ENCODE measurements around the gene TELO2.
A peak's percentile ranks its signal among the peaks of the same experiment; 100 is the strongest.

Gene TELO2

DNA sequence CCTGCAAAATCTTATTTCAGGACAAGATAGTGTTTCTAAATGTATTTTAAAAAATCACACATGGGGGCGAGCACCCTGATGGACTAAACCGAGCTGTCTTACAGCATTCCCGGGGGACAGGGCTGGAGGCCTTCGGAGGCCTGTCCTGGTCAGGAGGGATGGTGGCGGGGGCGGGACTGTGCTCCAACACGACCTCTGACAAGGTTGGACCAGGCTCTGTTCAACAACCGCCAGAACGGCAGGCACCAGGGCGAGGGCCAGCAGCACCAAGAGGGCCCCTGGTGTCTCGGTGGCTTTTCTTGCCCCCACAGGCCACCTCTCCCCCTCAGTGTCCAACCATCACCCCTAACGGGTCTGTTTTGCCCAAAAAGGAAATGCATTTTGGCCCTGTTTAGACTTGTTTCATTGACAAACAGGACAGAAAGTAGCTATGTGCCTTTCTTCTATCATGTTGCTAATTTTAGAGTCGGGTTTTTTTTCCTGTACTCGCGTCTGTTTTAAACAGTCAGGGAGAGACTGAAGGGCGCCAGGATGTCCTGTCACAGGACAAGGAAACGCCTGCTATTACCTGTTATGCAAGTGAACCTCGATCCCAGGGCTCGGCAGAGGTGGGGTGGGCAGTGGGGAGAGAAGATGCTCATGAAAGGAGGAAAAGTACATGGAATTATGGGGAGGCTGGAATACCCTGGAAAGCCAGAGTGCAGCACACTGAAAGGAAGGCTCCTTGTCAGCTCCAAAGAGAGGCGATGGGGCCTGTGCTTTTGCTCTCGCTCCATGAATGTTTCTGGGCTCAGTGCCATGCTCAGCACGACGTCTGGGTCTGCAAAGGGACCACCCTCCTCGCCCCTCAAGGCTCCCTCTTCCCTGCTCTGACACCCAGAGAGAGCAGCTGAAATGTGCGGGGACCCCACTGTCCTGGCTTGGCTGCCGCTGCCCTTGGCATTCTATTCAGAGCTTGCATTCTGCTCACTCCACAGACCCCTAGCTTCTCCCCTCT, 52.2 kb downstream of the TELO2 start:
- H3K4me1 Mint-ChIP-seq (ENCODE audit: low read depth), result peaks cover 35% of the 10 kb centered on the region
- peak overlapping the region; percentile 87 for H3K27ac Mint-ChIP-seq
- H3K36me3 Mint-ChIP-seq (ENCODE audit: low read depth), result no peaks in the 10 kb centered on the region
- peaks cover 2% of the 10 kb centered on the region for H3K27me3 Mint-ChIP-seq
- intact Hi-C loops (cut with micrococcal nuclease), result no loop called here
- H3K9me3 Mint-ChIP-seq, result no peaks in the 10 kb centered on the region
- H3K4me3 Mint-ChIP-seq, result no peak overlapping the region

DNA sequence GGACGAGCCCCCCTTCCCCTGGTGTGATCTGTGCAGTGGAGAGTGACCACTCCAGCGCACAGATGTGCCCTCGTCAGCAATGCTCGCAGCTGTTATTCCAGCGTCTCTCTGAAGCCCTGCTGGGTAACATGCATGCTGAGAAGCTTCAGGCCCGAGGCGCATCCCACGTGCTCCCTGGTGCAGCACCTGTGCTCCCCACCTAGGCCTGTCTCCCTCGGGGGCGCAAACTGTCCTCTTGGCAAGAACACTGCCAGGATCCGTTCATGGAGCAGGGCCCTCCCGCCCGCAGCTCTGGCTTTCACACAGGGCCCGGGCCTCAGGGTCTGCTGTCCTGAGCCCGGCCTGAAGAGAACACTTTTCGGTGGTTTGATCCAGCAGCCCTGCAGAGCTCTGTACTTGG, 53.3 kb downstream of the TELO2 start:
- Mint-ChIP-seq H3K9me3 (no peaks in the 10 kb centered on the region), H3K4me1 (ENCODE audit: low read depth) (peaks cover 35% of the 10 kb centered on the region), H3K4me3 (no peak overlapping the region), H3K36me3 (ENCODE audit: low read depth) (no peaks in the 10 kb centered on the region), H3K27ac (no peak overlapping the region), H3K27me3 (no peaks in the 10 kb centered on the region)
- intact Hi-C loops (cut with micrococcal nuclease), result no loop called here

GRCh38 chr16:1548233-1548632, 55.1 kb downstream of the TELO2 start:
- Mint-ChIP-seq H3K4me1 (ENCODE audit: low read depth) (peaks cover 19% of the 10 kb centered on the region), H3K4me3 (no peak overlapping the region), H3K36me3 (ENCODE audit: low read depth) (no peaks in the 10 kb centered on the region), H3K9me3 (no peaks in the 10 kb centered on the region), H3K27ac (no peak overlapping the region), H3K27me3 (no peaks in the 10 kb centered on the region)
- intact Hi-C loops (cut with micrococcal nuclease), result no loop called here

DNA sequence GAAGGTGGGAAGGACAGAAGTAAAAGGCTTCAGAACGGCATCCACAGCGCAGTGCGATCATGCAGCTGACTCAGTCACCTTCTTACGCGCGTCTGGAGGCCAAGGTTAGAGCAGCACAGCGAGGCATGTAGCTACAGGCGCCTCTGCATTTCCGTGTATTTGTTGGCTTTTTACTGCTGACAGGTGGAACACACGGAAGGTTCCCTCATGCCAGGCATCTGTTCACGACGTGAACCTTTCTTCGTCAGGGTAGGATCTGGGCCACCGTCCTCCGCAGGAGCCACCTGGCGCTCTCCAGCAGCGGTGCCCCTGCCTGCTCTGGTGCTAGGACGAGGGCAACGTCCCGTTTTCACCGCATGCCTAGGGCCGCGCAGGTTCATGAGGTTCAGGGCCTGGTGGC, 55.6 kb downstream of the TELO2 start:
- Mint-ChIP-seq H3K4me3 (no peak overlapping the region), H3K27me3 (no peaks in the 10 kb centered on the region), H3K4me1 (ENCODE audit: low read depth) (peaks cover 14% of the 10 kb centered on the region), H3K27ac (no peak overlapping the region), H3K36me3 (ENCODE audit: low read depth) (no peaks in the 10 kb centered on the region), H3K9me3 (no peaks in the 10 kb centered on the region)
- intact Hi-C loops (cut with micrococcal nuclease), result no loop called here

DNA sequence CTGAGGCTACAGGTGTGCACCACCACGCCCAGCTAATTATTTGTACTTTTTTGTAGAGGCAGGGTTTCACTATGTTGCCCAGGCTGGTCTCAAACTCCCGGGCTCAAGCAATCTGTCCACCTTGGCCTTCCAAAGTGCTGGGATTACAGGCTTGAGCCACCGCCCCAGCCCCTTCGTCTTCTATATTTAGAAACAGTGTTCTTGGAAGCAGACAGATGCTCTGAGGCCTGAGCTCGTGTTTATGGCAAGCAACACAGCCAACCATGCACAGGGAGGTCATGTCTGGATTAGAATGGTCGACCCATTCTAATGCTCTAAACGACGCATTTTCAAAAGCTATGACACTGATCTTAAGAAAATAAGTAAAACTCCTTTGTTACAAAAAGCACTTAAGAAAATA, 56.9 kb downstream of the TELO2 start:
- Mint-ChIP-seq H3K4me3 (no peak overlapping the region), H3K4me1 (ENCODE audit: low read depth) (peaks cover 10% of the 10 kb centered on the region), H3K27me3 (no peaks in the 10 kb centered on the region), H3K27ac (no peak overlapping the region), H3K9me3 (no peaks in the 10 kb centered on the region), H3K36me3 (ENCODE audit: low read depth) (no peaks in the 10 kb centered on the region)
- intact Hi-C loops (cut with micrococcal nuclease), result no loop called here

GRCh38 chr16:1550696-1551095, 57.5 kb downstream of the TELO2 start:
- Mint-ChIP-seq H3K4me3 (no peak overlapping the region), H3K36me3 (ENCODE audit: low read depth) (no peaks in the 10 kb centered on the region), H3K4me1 (ENCODE audit: low read depth) (peaks cover 4% of the 10 kb centered on the region), H3K27ac (no peak overlapping the region), H3K27me3 (no peaks in the 10 kb centered on the region), H3K9me3 (no peaks in the 10 kb centered on the region)
- intact Hi-C loops (cut with micrococcal nuclease), result no loop called here

- H3K36me3 Mint-ChIP-seq (ENCODE audit: low read depth), result no peaks in the 10 kb centered on the region
- intact Hi-C loops (cut with micrococcal nuclease), result no loop called here
- no peaks in the 10 kb centered on the region for H3K27me3 Mint-ChIP-seq
- no peak overlapping the region for H3K4me3 Mint-ChIP-seq
- H3K27ac Mint-ChIP-seq, result no peak overlapping the region
- no peaks in the 10 kb centered on the region for H3K4me1 Mint-ChIP-seq (ENCODE audit: low read depth)
- H3K9me3 Mint-ChIP-seq, result no peaks in the 10 kb centered on the region
These were observed 58.0 kb downstream of the TELO2 start for GRCh38 chr16:1551166-1551565.

- no peaks in the 10 kb centered on the region for H3K4me1 Mint-ChIP-seq (ENCODE audit: low read depth)
- intact Hi-C loops (cut with micrococcal nuclease), result no loop called here
- no peaks in the 10 kb centered on the region for H3K27me3 Mint-ChIP-seq
- H3K36me3 Mint-ChIP-seq (ENCODE audit: low read depth), result no peaks in the 10 kb centered on the region
- H3K9me3 Mint-ChIP-seq, result no peaks in the 10 kb centered on the region
- H3K27ac Mint-ChIP-seq, result no peak overlapping the region
- H3K4me3 Mint-ChIP-seq, result no peak overlapping the region
These were observed 59.0 kb downstream of the TELO2 start for GRCh38 chr16:1552129-1552528.

DNA sequence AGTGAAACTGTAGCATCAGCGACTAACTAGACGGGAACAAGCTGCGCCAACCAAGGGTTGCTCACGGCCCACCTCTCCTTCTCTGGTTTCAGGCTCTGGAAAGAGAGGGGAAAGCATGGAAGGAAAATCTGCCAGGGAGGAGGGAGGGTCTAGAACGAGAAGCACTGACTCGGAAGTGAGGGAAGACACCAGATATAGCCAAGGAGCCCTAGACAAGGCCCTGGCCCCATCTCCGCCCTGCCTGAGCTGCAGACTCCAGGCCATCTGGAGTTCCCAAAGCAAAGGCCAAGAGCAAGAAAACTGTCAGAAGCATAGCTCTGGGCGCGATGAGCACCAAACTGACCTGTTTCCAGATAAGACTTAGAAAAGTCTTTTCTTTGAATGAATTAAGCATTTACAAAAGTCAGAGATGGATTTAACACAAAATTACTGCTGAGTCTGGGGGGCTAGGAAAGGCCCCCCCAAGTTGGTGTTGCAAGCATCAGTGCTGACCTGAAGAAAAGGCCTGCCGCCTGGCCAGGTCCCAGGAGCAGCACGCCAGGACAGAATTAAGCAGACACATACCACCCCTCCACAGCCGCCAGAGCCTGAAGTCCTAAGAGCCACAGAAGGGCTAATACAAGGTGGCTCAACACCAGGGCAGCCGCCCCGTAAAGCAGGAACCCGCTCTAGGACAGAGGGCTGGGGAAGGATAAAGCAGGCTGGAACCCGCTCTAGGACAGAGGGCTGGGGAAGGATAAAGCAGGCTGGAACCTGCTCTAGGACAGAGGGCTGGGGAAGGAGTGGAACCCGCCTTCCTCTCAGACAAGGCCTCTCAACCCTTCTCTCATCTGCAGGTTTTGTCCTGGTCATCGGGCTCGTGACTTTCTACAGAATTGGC, 61.0 kb downstream of the TELO2 start:
- intact Hi-C loops (cut with micrococcal nuclease), result no loop called here
- no peaks in the 10 kb centered on the region for H3K4me1 Mint-ChIP-seq (ENCODE audit: low read depth)
- H3K27me3 Mint-ChIP-seq, result no peaks in the 10 kb centered on the region
- no peak overlapping the region for H3K4me3 Mint-ChIP-seq
- no peaks in the 10 kb centered on the region for H3K9me3 Mint-ChIP-seq
- peaks cover 6% of the 10 kb centered on the region for H3K36me3 Mint-ChIP-seq (ENCODE audit: low read depth)
- no peak overlapping the region for H3K27ac Mint-ChIP-seq

DNA sequence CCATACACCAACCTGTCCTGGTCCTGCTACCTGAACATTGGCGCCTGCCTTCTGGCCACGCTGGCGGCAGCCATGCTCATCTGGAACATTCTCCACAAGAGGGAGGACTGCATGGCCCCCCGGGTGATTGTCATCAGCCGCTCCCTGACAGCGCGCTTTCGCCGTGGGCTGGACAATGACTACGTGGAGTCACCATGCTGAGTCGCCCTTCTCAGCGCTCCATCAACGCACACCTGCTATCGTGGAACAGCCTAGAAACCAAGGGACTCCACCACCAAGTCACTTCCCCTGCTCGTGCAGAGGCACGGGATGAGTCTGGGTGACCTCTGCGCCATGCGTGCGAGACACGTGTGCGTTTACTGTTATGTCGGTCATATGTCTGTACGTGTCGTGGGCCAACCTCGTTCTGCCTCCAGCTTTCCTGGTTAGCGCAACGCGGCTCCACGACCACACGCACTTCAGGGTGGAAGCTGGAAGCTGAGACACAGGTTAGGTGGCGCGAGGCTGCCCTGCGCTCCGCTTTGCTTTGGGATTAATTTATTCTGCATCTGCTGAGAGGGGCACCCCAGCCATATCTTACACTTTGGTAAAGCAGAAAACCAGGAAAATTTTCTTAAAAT, 61.8 kb downstream of the TELO2 start:
- H3K27ac Mint-ChIP-seq, result no peak overlapping the region
- no peaks in the 10 kb centered on the region for H3K27me3 Mint-ChIP-seq
- intact Hi-C loops (cut with micrococcal nuclease), result no loop called here
- H3K9me3 Mint-ChIP-seq, result no peaks in the 10 kb centered on the region
- H3K4me1 Mint-ChIP-seq (ENCODE audit: low read depth), result no peaks in the 10 kb centered on the region
- peaks cover 6% of the 10 kb centered on the region for H3K36me3 Mint-ChIP-seq (ENCODE audit: low read depth)
- no peak overlapping the region for H3K4me3 Mint-ChIP-seq

DNA sequence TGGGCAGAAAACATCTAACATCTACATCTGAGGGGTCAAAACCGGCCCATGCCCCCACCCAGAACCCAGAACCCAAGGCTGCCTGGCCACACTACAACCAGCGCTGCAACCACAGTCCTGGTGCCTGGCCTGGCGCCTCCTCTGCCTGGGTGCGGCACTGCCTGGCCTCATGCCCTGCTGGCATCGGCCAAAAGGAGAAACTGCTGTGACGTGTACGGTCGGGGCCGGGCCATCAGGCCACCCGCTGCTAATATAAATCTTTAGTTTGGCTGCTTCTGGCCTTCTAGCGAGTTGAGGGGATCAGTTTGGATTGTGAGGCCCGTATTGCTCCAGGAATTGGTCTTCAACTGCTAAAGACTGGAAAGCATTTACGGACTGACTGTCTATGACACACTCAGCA, 63.1 kb downstream of the TELO2 start:
- intact Hi-C loops (cut with micrococcal nuclease), result no loop called here
- Mint-ChIP-seq H3K27me3 (no peaks in the 10 kb centered on the region), H3K36me3 (ENCODE audit: low read depth) (peaks cover 14% of the 10 kb centered on the region), H3K4me3 (no peak overlapping the region), H3K4me1 (ENCODE audit: low read depth) (no peaks in the 10 kb centered on the region), H3K9me3 (no peaks in the 10 kb centered on the region), H3K27ac (no peak overlapping the region)

DNA sequence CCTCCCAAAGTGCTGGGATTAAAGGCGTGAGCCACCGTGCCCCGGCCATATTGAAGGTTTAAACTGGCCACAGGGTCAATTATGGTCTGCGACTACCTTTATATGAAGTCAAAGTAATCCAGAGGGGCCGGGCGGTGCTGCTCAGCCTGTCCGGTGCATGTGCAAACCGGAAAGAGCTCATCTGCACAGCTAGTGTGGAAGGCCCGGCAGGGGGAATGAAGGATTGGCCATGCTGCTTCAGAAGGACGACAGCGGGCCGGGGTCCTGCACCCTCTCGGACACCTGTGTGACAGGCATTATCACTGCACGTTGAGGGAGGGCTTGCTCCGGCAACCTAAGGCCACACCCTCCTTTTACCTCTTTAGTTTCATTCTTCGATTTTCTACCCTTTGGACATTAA, 63.9 kb downstream of the TELO2 start:
- H3K9me3 Mint-ChIP-seq, result no peaks in the 10 kb centered on the region
- H3K4me1 Mint-ChIP-seq (ENCODE audit: low read depth), result no peaks in the 10 kb centered on the region
- intact Hi-C loops (cut with micrococcal nuclease), result no loop called here
- H3K27ac Mint-ChIP-seq, result no peak overlapping the region
- no peak overlapping the region for H3K4me3 Mint-ChIP-seq
- H3K27me3 Mint-ChIP-seq, result no peaks in the 10 kb centered on the region
- peaks cover 21% of the 10 kb centered on the region for H3K36me3 Mint-ChIP-seq (ENCODE audit: low read depth)

DNA sequence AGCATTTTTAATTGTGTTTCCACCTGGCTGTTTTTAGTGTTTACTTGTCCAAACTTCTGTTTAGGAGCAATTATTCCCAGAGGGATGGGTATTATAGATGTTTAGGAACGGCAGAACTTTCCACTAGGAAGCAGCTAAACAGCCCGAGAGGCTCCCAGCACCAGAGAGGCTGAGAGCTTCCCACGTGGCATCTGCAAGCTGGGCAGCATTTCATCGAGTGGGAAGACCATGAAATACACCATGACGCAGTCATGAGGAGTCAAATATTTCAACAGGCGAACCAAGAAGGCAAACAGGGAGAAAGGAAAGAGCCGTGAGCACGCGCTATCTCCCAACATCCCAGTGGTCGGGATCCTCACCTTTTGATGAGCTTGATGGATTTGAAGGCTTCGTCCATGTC, 64.4 kb downstream of the TELO2 start:
- H3K9me3 Mint-ChIP-seq, result no peaks in the 10 kb centered on the region
- H3K36me3 Mint-ChIP-seq (ENCODE audit: low read depth), result peaks cover 21% of the 10 kb centered on the region
- no peaks in the 10 kb centered on the region for H3K27me3 Mint-ChIP-seq
- H3K4me3 Mint-ChIP-seq, result no peak overlapping the region
- H3K27ac Mint-ChIP-seq, result no peak overlapping the region
- no peaks in the 10 kb centered on the region for H3K4me1 Mint-ChIP-seq (ENCODE audit: low read depth)
- intact Hi-C loops (cut with micrococcal nuclease), result no loop called here

GRCh38 chr16:1559446-1559975, 66.4 kb downstream of the TELO2 start:
- H3K36me3 Mint-ChIP-seq (ENCODE audit: low read depth), result peaks cover 21% of the 10 kb centered on the region
- H3K27me3 Mint-ChIP-seq, result no peaks in the 10 kb centered on the region
- H3K9me3 Mint-ChIP-seq, result no peaks in the 10 kb centered on the region
- intact Hi-C loops (cut with micrococcal nuclease), result no loop called here
- H3K27ac Mint-ChIP-seq, result no peak overlapping the region
- no peaks in the 10 kb centered on the region for H3K4me1 Mint-ChIP-seq (ENCODE audit: low read depth)
- H3K4me3 Mint-ChIP-seq, result no peak overlapping the region

Data from dendritic cell treated with granulocyte-macrophage colony-stimulating factor and Interleukin-4, amounts not matched to agents 40 ng/mL and 50 ng/mL, for 4 days (primary cell).